Caco-2 (cell line): Measurements from ENCODE around the gene DBX2. TPM values are rescaled to one million over a fixed set of nuclear protein-coding genes. Genes with fewer than 3 reads are reported as not detected.

Experiments used
- BruUV-seq: library from RNA; stranded (reverse); fragments of 400-500 nt; replicated peaks from 2 replicates; lab custom pipeline; 2021; lab: Mats Ljungman, UMichigan
- CTCF ChIA-PET: fragments of 300-600 bp; sonication (Branson Sonifier 250); formaldehyde crosslinking; loops from one replicate; lab custom pipeline; 2022; ENCODE audit warnings: antibody characterized with exemption; lab: Charles Lee
- POLR2A ChIA-PET: fragments of 300-600 bp; sonication (Branson Sonifier 250); formaldehyde crosslinking; loops from one replicate; lab custom pipeline; 2022; ENCODE audit warnings: antibody characterized with exemption; lab: Charles Lee
- DNase-seq, 2 experiments: peaks; one replicate each; pipeline versions ENCODE4 v3.0.0 to v3.0.0-alpha.2; 2020 to 2022
- H3K27me3 ChIP-seq: replicated peaks from 2 replicates; pipeline ENCODE4 v1.6.0; 2011; ENCODE audit warnings: low read length; ENCODE audit not compliant: control insufficient read depth, insufficient read depth
- H3K36me3 ChIP-seq: 2 replicates; pipeline ENCODE4 v1.5.1; 2011; ENCODE audit warnings: low read length; ENCODE audit not compliant: control insufficient read depth, insufficient read depth
- H3K4me1 ChIP-seq: fragments of 250-450 bp; sonication (Bioruptor Pico); 2 replicates; pipeline ENCODE4 v1.5.1; 2020; ENCODE audit warnings: mild to moderate bottlenecking
- H3K4me3 ChIP-seq: 2 replicates; pipeline ENCODE4 v1.5.1; 2011; ENCODE audit warnings: low read depth, mild to moderate bottlenecking, control low read depth, low read length
- H3K9me3 ChIP-seq: fragments of 250-450 bp; sonication (Bioruptor Pico); 2 replicates; pipeline ENCODE4 v1.5.1; 2020; ENCODE audit warnings: mild to moderate bottlenecking, moderate library complexity
- H3K27ac Mint-ChIP-seq: one replicate; pipeline ENCODE4 v1.8.0; 2022; ENCODE audit warnings: mixed read lengths; ENCODE audit not compliant: unreplicated experiment
- H3K27me3 Mint-ChIP-seq: one replicate; pipeline ENCODE4 v1.8.0; 2022; ENCODE audit warnings: mixed read lengths; ENCODE audit not compliant: insufficient read depth, unreplicated experiment
- H3K36me3 Mint-ChIP-seq: one replicate; pipeline ENCODE4 v1.8.0; 2022; ENCODE audit warnings: mild to moderate bottlenecking, mixed read lengths; ENCODE audit not compliant: insufficient read depth, unreplicated experiment
- H3K4me1 Mint-ChIP-seq: one replicate; pipeline ENCODE4 v1.8.0; 2022; ENCODE audit warnings: low read depth, mixed read lengths; ENCODE audit not compliant: unreplicated experiment
- H3K4me3 Mint-ChIP-seq: one replicate; pipeline ENCODE4 v1.8.0; 2022; ENCODE audit warnings: mild to moderate bottlenecking, moderate library complexity, mixed read lengths; ENCODE audit not compliant: unreplicated experiment
- H3K9me3 Mint-ChIP-seq: one replicate; pipeline ENCODE4 v1.8.0; 2022; ENCODE audit warnings: mixed read lengths; ENCODE audit not compliant: unreplicated experiment
- intact Hi-C: fragments of 100-400 bp; cut with micrococcal nuclease; formaldehyde crosslinking; loops from one replicate; pipeline ENCODE4 v1.10.0; 2022; ENCODE audit not compliant: unreplicated experiment
- total RNA-seq: library from RNA; stranded (reverse); gene quantifications from 2 replicates; pipeline ENCODE4 v1.2.3, GENCODE V29; 2022
- TF ChIP-seq, protein P1 (sequence below), 2 experiments: fragments of 200-600 bp in 1 of 2; IDR thresholded peaks; 1 replicate in 1 of 2; 2 replicates in 1 of 2; pipeline versions ENCODE4 v1.5.1 to v1.8.0; 2011 to 2022; ENCODE audit warnings: antibody characterized with exemption in 1 of 2, control low read depth in 1 of 2, inconsistent platforms in 1 of 2, low read depth in 1 of 2, low read length in 1 of 2, mild to moderate bottlenecking in 1 of 2, moderate library complexity in 1 of 2; ENCODE audit not compliant: insufficient read depth in 1 of 2, severe bottlenecking in 1 of 2, unreplicated experiment in 1 of 2

The DBX2 gene
- total RNA-seq, 1 experiment from 2014 or later, result not detected

DNA sequence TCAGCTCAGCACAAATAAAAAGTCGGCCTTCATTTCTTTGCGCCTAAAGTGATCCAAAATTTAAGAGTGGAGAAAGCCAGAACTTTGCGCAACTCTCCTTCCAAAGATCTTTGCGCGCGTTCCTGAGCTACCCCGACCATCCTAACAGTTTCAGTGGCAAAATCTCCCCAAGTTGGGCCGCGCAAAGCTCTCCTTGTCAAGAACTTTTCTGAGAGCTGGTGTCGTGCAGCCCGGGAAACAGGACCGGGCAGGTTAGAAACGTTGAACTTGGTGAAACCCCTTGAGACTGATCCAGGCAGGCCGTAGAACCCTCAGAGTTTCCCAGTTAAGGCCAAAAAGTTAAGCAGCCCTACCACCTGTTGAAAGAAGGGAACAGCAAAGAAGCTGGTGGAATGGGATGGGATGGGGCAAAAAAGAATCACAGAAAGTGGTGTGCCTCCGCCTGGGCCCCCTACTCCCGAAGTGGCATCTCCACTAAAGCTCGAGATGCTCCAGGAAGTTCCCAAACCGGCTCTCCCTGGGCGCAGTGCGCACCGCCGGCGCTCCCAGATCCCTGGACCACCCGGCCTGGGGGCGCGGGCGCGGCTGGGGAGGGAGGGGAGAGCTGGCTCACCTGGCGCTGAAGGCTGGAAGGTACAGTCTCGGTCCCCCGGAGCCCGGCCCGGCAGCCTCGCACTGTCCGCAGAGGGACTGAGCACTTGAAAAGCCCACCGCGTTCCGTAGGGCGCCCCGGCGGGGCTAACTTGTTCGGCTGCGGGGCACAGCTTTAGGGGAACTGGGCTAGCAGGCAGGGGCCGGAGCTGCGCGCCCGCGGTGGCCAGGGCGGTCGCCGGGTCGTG is 768 bp downstream of the DBX2 start:
- H3K9me3 Mint-ChIP-seq, result no peaks in the 10 kb centered on the region
- ChIA-PET CTCF (no interaction called here), POLR2A (no interaction called here)
- H3K27ac Mint-ChIP-seq, result no peak overlapping the region
- H3K4me3 ChIP-seq, result no peak overlapping the region
- no peaks in the 10 kb centered on the region for H3K36me3 ChIP-seq
- H3K4me1 ChIP-seq, result no peaks in the 10 kb centered on the region
- intact Hi-C loops, result no loop called here
- no peak overlapping the region for H3K4me3 Mint-ChIP-seq
- no peaks in the 10 kb centered on the region; the same call in none of the 2 replicates for H3K27me3 ChIP-seq
- H3K27me3 Mint-ChIP-seq, result peaks cover 38% of the 10 kb centered on the region
- BruUV-seq, result no TSS peak
- no peak for DNase-seq
- H3K36me3 Mint-ChIP-seq, result no peaks in the 10 kb centered on the region
- H3K9me3 ChIP-seq, result no peaks in the 10 kb centered on the region
- TF ChIP-seq, protein P1, sequence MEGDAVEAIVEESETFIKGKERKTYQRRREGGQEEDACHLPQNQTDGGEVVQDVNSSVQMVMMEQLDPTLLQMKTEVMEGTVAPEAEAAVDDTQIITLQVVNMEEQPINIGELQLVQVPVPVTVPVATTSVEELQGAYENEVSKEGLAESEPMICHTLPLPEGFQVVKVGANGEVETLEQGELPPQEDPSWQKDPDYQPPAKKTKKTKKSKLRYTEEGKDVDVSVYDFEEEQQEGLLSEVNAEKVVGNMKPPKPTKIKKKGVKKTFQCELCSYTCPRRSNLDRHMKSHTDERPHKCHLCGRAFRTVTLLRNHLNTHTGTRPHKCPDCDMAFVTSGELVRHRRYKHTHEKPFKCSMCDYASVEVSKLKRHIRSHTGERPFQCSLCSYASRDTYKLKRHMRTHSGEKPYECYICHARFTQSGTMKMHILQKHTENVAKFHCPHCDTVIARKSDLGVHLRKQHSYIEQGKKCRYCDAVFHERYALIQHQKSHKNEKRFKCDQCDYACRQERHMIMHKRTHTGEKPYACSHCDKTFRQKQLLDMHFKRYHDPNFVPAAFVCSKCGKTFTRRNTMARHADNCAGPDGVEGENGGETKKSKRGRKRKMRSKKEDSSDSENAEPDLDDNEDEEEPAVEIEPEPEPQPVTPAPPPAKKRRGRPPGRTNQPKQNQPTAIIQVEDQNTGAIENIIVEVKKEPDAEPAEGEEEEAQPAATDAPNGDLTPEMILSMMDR (IDR thresholded peaks at IDR 0.05; ENCODE audit: insufficient read depth in 1 of 2, low read depth in 1 of 2, low read length in 1 of 2, severe bottlenecking in 1 of 2, unreplicated experiment in 1 of 2), result no peak
- no peaks in the 10 kb centered on the region for H3K4me1 Mint-ChIP-seq

DNA sequence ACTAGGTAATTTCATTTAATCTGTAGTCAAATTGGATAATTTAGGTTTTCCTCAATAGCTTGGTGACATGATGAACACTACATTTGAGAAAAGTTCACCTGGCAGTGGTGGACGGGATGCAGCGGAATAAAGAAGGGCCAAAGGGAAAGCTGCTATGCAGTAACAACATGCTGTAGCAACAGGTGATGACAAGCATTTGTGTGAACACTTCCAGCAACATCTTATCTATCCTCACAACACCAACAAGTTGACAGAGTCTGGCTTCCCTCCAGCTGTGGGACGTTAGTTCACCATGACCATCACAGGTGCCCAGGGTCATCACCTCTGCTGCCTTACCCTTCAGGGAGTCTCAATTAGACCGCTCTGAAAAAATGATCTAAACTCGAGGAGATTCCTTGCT is 8.3 kb downstream of the DBX2 start:
- POLR2A ChIA-PET, result no interaction called here
- H3K27ac Mint-ChIP-seq, result no peak overlapping the region
- H3K9me3 ChIP-seq, result 0 out of 2 replicates have a peak, but pooled peaks cover 5% of the 10 kb centered on the region
- H3K27me3 ChIP-seq, result no peaks in the 10 kb centered on the region; the same call in 1 of the 2 replicates
- TF ChIP-seq, protein P1 (IDR thresholded peaks at IDR 0.05; ENCODE audit: insufficient read depth in 1 of 2, low read depth in 1 of 2, low read length in 1 of 2, severe bottlenecking in 1 of 2, unreplicated experiment in 1 of 2), result no peak
- intact Hi-C loops, result no loop called here
- H3K4me1 ChIP-seq, result no peaks in the 10 kb centered on the region
- CTCF ChIA-PET, result no interaction called here
- H3K9me3 Mint-ChIP-seq, result no peaks in the 10 kb centered on the region
- H3K36me3 ChIP-seq, result no peaks in the 10 kb centered on the region
- no peaks in the 10 kb centered on the region for H3K36me3 Mint-ChIP-seq
- no peak for DNase-seq
- no peak overlapping the region for H3K4me3 Mint-ChIP-seq
- H3K4me1 Mint-ChIP-seq, result no peaks in the 10 kb centered on the region
- BruUV-seq, result no TSS peak
- H3K4me3 ChIP-seq, result no peak overlapping the region
- peaks cover 19% of the 10 kb centered on the region for H3K27me3 Mint-ChIP-seq

DNA sequence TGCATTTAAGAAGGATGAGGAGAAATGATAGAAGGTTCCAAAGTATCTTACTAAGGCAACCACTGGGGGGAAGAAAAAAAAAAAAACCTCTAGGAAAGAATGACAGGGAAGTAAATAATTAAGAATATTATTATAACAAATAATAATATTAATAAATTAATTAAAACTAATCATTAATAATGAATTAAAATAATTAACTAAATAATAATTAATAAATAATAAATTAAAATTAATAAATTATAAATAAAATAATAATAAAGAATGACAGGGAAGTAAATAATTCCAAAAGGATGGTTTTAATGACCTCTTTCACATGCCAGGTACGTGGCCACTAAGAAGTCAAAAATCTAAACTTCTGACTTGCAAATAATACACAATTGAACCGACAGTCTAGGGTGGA is 9.9 kb downstream of the DBX2 start:
- ChIA-PET CTCF (no interaction called here), POLR2A (no interaction called here)
- H3K9me3 Mint-ChIP-seq, result no peaks in the 10 kb centered on the region

More for the DNA sequence above, 9.9 kb downstream of the DBX2 start:
- Histone ChIP-seq H3K27me3 (no peaks in the 10 kb centered on the region), H3K4me3 (no peak overlapping the region), H3K4me1 (no peaks in the 10 kb centered on the region), H3K36me3 (no peaks in the 10 kb centered on the region), H3K9me3 (0 out of 2 replicates have a peak, but pooled peaks cover 5% of the 10 kb centered on the region)
- no peak for DNase-seq
- TF ChIP-seq, protein P1 (IDR thresholded peaks at IDR 0.05; ENCODE audit: insufficient read depth in 1 of 2, low read depth in 1 of 2, low read length in 1 of 2, severe bottlenecking in 1 of 2, unreplicated experiment in 1 of 2), result no peak
- intact Hi-C loops, result no loop called here
- Mint-ChIP-seq H3K27ac (no peak overlapping the region), H3K27me3 (peaks cover 12% of the 10 kb centered on the region), H3K4me3 (no peak overlapping the region), H3K4me1 (no peaks in the 10 kb centered on the region), H3K36me3 (no peaks in the 10 kb centered on the region)
- BruUV-seq, result no TSS peak
